ENCODE results near the gene CISD3.

Gene CISD3

DNA sequence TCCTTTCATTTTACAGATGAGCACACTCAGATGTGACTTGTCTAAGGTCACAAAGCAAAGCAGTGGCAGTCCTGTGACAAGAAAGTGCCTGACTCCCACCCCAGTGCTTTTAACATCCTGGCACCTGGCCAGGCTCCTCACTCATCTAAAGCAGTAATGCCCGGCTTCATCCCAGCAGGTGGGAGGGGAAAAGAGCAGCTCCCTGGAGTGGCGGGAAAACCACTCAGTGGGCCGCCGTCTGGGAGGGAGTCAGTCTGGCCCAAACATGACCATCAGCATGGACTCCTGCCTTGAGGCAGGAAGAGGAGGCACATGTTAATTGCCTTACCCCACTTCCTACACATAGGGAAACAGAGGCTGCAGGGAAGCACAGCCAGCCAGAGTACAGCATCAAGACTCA lies 15.4 kb downstream of the CISD3 start:
- no peak for DNase-seq (ENCODE audit: low read depth)

DNA sequence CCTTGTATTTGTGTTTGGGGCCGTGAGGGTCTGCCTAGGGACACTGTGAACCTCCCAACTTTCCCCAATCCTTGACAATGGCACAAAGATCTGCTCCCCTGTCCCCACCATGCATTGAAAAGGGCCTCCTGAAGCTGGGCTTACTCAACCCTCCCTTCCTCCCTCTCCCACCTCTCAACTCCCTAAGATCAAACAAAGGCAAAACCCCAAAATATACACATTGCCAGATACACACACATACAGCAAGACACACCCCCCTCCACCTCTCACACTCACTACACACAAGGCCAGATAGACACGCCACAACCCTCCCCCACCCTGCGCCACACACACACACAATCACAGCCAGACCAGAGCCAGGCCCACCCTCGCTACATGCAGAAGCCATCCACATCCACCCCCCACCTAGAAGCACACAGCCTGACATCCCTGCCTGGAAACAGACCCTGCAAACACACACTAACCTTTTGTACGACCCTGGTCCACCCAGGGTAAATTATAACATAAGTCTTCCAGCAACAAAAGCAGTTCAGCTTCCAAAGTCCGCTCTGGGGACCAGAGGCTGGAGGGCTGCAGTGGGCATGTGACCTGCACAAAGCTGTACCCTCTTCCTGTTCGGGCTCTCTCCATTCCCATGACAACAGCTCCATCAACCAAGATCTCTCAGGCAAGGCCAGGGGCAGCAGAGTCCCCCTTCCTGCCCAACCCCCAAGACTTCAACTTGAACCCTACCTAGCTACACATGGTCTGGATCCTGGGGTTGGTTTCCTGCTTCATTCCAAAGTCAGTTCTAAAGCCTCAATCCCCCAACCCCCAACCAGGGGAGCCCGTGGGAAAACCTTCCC lies 16.1 kb downstream of the CISD3 start:
- no peak for DNase-seq (ENCODE audit: low read depth)

DNA sequence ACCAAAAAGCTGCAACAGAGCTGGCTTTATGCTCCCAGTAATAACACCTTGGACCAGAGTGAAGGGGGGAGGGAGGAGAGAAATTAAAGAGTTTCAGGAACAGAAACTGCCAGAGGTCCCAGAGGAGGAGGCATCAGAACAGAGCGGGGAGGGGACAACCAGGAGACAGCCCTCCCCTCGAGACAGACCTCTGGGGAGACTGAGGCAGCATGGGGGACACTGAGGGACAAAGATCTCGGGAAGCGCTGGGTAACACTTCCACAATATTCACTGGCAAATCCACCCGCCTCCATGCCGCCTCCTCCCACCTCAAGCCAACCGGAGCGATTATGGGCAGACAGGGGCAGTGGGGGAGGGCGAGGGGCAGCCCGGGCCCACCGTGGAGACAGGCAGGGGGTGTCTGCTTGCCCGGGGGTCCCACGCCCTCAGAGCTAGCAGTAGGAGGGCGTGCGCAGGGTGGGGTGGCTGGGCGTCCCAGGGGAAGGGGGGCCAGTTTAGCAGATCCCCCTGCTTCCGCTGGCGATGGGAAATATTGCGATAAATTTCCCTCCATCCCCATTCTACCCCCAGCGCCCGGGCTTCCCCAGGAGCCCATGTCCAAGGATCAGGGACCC lies 16.8 kb downstream of the CISD3 start:
- DNase-seq (ENCODE audit: low read depth), result no peak

DNA sequence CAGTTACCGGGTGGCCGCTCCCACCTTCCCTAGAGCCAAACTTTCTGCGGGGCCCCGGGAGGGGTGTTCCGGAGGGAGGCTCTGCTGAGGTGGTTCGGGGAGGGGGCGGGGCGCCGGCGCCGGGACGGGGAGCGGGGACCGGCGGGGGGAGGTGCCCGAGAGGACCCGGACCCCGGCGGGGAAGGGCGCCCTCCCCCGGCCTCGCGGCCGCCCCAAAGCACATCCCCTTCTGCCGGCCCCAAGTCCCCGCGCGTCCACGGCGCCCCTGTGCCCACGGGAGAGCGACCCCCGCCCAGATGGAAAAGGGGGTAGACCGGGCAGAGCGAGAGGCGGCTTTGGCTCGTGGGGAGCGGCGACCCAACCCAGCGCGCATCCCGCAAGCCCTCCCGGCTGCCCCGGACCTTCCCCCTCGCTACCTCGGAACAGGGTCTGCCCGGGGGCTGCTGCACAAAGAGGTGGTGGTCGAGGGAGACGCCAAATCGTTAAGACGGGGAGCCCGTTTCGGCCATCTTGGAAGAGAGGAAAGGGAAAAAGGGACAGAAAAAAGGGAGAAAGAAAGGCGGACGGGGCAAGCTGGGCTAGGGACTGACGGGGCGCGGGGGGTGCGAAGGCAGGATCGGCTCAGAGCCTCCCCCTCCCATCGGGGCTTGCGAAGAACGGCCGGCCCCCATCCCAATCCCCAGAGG lies 17.5 kb downstream of the CISD3 start:
- no peak for DNase-seq (ENCODE audit: low read depth)

DNA sequence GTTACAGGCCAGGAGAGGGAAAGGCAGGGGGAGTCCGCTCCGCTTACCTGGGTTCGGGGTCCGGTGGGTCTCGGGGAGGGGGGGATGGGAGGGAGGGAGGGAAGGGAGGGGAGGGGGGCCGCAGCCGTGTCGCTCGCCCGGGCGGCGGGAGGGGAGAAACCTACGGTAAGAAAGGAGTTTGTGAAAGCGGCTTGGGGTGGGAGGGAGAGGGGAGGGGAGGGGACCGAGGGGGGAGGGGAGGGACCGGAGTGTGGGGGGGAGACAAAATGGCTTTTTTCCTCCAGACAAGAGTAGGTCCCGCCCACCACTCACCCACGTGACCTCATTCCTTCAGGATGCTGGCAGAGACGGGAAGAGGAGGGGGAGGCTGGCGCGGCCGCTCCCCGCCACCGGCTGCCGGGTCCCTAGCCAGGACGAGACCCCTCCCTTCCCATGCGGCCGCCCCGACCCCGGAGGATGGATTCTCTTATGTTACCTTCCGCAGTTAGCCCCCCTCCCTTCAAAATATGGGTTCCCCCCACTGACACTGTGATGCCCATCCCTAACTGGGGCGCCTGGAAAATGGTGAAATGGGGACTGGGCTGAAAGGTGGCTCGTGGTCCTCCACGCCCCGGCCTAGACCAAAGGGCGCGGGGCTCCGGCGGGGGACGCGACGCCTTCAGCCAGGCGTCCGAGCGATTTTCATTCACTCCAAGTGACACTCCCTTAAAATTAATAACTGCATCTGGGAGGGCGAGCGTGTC lies 18.2 kb downstream of the CISD3 start, which contains the start of gene PCGF2:
TSS of gene PCGF2 (minus strand) at position 188 of the 743 bp plus-strand sequence. CDS start 7,934 bp downstream, outside the sequence.
- peak; percentile 70 for DNase-seq (ENCODE audit: low read depth)

DNA sequence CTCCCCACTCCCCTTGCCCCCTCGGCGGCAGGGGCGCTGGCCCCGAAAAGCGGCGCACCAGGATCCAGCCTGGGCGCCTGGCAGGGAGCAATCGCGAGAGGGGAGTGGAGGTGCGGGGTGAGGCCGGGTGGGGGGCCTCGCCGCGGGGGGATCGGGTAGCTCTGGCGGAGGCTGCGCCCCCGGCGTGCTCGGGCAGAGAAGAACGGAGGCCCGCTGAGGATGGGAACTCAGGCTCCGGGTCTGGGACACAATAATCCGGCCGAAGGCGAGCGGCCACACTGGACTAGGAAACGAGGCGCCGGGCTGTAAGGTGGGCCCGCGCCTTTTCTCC lies 18.7 kb downstream of the CISD3 start:
- no peak for DNase-seq (ENCODE audit: low read depth)

DNA sequence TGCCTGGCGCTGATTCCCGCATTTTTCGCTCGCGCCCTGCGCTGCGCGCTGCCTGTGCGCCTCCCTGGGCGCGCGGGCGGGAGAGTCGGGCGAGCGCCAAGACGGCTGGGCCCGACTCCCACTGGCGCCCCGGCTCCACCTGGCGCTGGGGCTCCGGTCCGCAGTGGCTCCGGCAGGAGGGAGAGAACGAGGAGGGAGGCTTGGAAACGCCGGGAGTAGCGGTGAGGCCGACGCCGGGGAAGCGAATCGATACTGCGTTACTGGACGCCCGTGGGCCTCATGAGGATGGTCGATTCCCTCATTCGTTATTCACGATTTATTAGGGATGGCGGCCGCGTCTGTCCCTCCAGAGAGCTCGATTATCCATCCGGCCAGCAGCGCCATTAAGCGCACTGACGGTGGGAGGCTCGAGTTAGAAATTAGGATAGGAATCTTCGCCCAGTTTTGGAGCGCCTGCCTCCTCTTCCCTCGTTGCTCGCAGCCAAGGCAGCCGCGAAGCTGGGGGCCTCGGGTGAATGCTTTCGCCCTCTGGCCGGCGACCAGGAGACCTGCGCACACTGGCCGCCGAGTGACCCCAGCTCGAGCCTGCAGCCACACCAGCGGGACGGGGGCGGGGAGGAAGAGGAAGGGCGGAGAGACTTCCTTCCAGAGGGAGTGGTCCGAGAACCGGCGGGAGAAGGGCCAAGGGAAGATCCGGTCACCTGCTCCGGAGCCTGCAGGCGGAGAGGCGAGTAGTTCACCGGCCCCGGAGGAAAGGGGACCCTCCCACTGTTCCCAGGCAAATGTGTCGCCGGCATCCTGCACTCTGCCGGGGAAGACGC lies 19.3 kb downstream of the CISD3 start:
- no peak for DNase-seq (ENCODE audit: low read depth)

DNA sequence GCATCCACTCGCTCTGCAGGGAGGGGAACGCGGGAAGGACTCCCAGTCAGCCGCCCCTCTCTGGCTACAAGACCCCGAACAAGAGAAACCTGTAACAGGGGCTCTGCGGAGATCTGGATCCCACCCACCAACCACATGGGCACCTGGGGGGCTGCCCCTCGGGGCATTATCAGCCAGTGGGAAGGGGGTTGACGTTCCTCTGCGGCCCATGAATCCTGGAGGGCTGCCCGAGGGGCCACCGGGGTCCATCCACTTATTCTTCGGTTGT lies 19.8 kb downstream of the CISD3 start:
- DNase-seq (ENCODE audit: low read depth), result no peak

DNA sequence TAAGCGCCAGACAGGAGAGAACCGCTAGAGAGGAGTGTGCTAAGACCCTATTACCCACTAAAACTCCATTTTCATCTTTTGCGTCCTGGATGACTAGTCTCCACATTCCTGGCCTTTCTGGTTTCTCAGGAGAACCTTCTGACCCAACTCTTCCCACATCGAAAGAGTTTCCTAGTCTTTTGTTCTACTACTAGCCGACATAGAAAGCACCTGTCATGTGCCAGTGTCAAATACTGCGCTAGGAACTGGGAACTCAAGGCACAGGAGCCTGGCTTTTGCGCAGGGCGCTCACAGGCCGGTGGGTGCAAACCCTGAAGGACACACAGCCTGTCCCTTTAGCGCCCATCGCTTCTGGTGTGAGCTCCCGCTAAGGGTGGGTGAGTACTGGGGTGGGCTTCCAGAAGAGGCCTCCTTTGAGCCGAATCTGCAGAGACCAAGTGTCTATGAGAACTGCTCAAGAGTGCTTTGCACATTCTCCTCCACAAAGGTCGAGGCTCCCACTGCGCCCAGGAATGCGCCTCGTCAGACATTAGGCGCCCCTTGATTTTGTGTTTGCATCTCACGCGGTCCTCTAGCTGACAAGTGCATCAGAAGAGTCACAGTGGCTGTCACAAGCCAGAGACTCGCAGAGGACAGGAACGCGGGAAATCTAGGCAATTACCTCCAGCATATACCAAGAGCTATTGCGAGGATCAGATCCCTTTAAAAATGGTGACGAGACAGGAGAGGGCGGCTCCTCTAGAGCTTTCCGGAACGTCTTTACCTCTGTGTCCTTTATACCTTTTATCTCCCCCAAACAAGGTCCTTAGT lies 20.4 kb downstream of the CISD3 start:
- DNase-seq (ENCODE audit: low read depth), result no peak

DNA sequence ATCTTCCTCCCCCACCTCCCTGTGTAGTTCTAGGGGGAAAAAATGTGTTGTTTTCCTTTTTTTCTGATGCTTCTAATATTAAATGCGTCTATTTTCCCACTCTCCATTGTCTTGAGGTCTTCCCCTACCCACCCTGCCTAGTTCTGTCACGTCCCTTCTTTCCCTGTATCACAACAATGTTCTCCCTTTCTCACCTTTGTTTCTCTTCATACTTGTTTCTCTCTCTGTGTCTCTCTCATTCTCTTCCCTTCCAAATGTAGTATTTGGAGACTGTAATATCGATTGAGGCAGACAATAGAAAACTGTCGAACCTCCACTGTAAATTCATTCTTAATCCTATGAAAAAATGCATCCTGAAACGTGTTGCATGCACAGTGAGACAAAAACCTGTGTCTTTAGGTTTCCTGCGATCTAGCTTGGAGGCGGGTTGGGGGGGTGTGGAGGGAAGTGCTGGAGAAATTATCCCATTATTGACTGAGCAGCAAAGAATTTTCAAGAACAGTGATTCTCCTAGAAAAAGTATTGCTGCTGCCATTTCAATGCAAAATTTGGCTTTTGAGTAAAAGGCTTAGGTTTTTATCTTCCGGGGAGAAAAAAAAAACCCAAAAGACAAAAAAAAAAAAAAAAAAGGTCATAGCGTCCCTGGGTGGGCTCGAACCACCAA lies 21.1 kb downstream of the CISD3 start:
- DNase-seq (ENCODE audit: low read depth), result no peak

DNA sequence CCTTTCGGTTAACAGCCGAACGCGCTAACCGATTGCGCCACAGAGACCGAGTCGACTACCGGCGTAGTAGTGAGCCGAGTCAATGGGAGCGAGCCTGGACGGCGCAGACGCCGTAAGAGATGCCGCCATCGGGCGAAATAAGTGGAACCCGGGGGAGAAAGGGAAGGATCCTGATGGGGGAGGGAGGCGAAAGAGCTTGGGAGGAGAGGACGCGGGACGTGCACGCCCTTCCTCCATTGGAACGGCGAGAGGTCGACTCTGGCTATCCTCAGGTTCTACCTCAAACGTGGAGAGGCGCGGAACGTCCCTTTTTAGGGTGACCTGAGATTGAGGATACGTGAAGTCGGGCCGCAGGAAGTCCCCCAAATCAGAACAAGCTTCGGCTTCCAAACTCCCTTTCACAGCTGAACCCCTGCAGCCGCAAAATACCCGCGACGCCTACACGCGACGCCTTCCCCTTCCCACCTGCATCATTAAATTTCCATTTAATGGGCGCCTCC lies 21.7 kb downstream of the CISD3 start:
- no peak for DNase-seq (ENCODE audit: low read depth)

DNA sequence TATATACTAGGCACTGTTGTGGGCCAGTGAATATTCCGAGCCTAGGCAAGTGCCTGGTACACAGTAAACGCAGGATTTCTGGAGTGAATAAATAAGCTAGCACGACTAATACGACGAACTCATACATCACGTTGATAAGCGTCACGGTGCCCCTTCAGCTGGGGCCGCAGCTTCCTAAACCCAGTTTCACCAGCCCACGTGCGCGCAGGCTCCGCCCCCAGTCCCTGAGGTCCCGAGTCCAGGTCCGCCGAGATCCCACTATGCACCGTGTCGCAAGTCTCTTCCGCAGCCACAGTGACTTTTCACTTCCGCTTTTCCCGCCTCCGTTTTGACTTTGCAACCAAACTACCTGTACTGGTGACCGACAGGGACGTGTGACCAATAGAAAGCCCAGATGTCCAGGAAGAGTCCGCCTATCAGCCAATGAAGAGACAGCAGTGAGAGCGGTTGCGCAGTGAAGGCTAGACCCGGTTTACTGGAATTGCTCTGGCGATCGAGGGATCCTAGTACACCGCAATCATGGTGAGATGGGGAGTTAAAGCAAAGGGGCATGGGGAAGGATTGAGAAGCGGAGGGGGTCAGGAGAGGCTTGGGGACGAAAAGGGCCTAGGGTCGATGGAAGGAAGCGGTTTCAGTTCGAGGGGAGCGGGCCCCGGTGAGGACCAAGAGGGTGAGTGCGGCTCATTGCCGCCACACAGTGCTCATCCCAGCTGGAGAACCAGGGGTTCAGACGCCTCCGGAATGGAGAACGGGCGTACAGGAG lies 22.3 kb downstream of the CISD3 start, which contains the start of gene PSMB3:
TSS of gene PSMB3 (plus strand) at position 434 of the 763 bp plus-strand sequence. CDS start at position 520, 86 bp downstream.
- peak; percentile 100 for DNase-seq (ENCODE audit: low read depth)

DNA sequence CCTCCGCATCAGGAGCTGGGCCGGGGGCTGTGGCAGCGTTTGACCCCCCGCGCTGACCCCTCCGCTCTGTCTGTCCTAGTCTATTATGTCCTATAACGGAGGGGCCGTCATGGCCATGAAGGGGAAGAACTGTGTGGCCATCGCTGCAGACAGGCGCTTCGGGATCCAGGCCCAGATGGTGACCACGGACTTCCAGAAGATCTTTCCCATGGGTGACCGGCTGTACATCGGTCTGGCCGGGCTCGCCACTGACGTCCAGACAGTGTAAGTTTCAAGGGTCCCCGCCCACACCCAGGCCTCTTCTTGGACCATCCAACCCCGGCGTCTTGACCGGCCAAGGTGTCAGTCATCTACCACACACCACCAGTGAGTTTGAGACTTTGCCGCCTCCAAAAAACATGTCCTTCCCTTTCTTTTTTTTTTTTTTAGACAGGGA lies 22.9 kb downstream of the CISD3 start:
- DNase-seq (ENCODE audit: low read depth), result no peak

DNA sequence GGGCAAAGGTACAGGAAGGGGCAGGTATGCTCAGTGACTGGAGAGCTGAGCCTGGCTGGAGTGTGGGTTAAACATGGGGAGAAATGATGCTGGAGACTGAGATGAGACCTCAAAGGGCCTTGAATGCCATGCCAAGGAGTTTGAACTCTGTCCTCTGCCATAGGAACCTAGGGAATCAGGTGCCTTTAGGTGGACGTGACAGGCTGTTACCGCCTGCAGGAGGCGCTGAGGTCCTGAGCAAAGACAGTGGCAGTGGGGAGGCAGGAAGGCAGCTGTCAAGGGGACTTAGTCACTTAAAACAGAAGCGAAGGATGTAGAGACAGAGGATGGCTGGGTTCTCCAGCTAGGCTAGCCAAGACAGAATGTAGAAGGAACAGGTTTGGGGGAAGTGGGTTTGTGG lies 31.5 kb downstream of the CISD3 start:
- DNase-seq (ENCODE audit: low read depth), result no peak

DNA sequence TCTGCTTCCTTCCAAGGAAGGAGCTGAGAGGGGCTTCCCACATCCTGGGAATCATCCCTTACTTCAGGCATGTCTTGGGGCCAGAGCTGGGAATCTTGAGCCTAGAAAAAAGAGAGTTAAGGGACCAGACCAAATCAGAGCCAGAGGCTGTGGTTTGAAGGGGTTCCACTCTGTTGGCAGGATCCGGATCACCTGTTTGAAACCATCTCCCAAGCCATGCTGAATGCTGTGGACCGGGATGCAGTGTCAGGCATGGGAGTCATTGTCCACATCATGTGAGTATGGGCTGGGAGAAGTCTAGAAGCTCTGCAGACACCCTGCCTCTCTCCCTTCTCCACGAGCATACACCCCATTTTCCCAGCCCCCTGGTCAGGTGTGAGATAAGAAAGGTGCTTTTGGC lies 32.1 kb downstream of the CISD3 start:
- DNase-seq (ENCODE audit: low read depth), result no peak

DNA sequence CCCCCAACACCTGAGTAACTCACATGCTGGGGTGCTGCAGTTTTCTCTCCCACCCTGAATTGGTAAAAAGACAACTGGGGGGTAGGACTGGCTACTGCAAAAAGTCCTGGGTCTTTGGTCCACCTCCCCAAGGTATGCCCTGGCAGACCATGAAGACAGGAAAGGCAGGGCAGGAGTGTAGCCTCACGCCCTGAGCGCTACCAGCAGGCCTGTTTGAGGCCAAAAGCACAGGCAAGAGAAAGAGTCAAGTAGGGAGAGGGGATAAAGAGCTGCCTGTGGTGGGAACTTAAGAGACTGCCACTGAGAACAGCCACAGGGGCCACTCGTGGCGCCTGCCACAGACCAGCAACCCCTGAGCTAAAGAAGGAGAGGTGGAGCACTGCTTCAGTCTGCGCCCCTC lies 36.2 kb downstream of the CISD3 start:
- no peak for DNase-seq (ENCODE audit: low read depth)

DNA sequence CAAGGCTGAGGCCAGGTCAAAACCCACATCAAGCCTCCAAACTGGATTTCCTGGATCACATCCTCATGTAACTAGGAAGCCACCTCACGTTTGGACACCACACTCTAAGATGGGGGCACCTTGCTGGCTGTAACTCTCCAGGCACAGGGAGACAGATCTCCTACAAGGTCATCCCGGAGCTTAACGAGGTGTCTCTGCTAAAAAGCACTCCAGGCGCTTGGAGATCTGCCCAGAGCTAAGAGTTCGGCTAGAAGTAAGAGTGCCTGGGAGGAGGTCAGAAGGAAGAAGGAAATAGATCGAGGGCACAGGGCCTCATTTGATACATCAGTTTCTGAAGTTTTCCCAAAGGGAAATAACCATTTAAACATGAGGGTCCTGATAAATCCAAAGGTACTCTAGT lies 38.3 kb downstream of the CISD3 start:
- no peak for DNase-seq (ENCODE audit: low read depth)

DNA sequence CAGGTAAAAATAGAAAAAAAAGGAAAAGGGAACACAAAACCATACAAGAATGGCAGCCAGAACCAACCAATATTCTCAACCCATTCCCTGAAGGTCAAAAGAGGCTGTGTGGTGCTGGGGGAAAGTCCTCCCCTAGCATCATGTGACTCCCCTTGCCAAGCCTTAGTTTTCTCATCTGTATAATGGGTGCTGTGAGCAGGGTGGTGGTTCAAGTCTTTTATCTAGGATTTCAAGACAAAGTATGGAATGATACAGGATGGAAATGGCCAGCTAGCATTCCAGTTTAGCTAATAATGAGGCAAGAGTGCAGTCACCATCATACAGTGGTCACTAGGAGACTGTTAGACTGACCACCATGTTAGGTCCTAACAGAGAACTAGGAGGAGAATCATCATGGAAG lies 43.1 kb downstream of the CISD3 start:
- no peak for DNase-seq (ENCODE audit: low read depth)

DNA sequence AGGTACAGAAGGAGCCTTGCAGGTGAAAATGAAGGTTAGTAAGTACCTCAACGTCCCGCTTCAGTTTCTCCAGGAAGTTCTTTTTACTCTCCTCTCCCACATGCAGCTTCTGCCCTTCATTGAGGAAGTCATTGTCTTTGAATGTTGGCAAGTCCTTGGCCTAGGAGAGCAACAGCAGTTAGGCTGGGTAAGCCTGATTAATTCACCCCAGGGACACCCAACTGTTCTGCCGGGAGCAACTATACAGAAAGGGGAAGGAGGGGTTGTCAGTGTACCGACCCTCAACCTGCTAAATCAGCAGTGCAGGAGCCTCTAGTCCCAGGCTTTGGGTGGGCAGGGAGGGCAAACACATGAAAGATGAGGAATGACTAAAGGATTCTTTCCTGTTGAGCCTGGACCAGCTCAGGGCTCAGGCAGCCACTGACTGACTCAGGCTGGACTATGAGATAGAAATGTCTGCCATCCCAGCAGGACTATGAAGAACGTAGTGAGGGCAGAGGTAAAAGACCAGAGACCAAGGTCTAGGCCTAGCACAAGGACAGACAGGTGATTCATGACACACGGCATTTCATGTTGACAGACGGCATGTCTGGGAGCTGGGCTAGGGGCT lies 47.6 kb downstream of the CISD3 start:
- no peak for DNase-seq (ENCODE audit: low read depth)

All from GM04504 (cell line).